SJSA1 (cell line): Measurements from ENCODE around the gene GPR65. TPM values are rescaled to one million over a fixed set of nuclear protein-coding genes. Genes with fewer than 3 reads are reported as not detected.

Experiments used
- DNase-seq, 2 experiments: peaks; one replicate each; pipeline ENCODE4 v3.0.0-alpha.2; 2015 to 2020; ENCODE audit warnings: low spot score in 2 of 2, low read depth in 1 of 2
- H3K27ac ChIP-seq: fragments of 250-450 bp; sonication (Bioruptor Pico); 2 replicates; pipeline ENCODE4 v1.5.1; 2020; ENCODE audit warnings: mild to moderate bottlenecking, moderate library complexity
- H3K27me3 ChIP-seq: fragments of 250-450 bp; sonication (Bioruptor Pico); replicated peaks from 2 replicates; pipeline ENCODE4 v1.5.1; 2020; ENCODE audit warnings: mild to moderate bottlenecking, moderate library complexity
- H3K36me3 ChIP-seq: fragments of 250-450 bp; sonication (Bioruptor Pico); 2 replicates; pipeline ENCODE4 v1.5.1; 2020; ENCODE audit warnings: mild to moderate bottlenecking
- H3K4me1 ChIP-seq: fragments of 250-450 bp; sonication (Bioruptor Pico); replicated peaks from 2 replicates; pipeline ENCODE4 v1.6.1; 2021; ENCODE audit warnings: mild to moderate bottlenecking
- H3K4me3 ChIP-seq: fragments of 250-450 bp; sonication (Bioruptor Pico); 2 replicates; pipeline ENCODE4 v1.5.1; 2020; ENCODE audit warnings: mild to moderate bottlenecking
- H3K9me3 ChIP-seq: fragments of 250-450 bp; sonication (Bioruptor Pico); replicated peaks from 2 replicates; pipeline ENCODE4 v1.5.1; 2020; ENCODE audit warnings: mild to moderate bottlenecking
- total RNA-seq: library from RNA; depleted of rRNA; stranded (reverse); fragments of >200 nt; shearing (Covaris generic); gene quantifications from 2 replicates; pipeline ENCODE4 v1.2.3, GENCODE V29; 2014

The GPR65 gene
- total RNA-seq, 1 experiment from 2014 or later: 1.9 TPM

DNA sequence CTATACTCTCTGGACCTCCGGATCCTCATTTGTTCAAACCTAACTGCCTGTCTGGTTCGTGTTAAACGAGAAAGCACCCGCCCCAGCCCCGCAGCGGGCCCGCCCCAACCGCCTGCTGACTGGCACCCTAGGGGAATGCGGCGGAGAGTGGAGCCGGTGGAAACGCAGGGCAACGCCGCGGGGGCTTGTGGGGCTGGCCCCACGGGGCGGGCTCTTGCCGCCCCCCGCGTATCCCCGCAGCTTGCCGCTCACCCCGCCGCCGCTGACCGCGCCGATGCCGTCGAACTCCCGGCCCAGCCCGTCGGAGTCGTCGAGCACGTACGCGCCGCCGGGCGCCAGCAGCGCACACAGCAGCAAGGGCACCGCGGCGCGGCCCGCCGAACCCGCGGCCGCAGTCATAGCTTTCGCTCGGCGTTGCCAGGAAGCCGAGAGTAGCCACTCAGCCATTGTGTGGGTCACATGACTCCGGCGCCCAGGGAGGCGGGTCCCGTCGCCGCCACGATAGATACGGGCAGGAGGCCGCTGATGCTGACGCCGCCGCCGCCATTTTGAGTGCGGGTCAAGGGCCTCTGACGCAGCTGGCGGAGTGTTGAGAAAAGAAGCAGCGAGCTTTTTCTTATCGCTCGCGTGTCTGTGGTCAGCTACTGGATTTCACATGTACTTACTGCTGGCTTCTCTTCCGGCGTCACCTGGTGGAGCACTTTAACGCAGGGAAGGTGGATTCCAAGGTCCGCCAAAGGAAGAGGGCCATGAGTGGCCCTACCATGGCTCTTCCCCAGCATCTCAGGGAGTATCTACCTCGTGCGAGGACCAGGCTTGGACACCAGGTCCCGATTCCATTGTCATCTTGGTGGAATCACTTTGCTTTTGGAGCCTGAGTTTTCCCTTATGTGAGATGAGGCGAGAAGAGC, 12.0 kb upstream of the GPR65 start, which contains the start of gene GALC:
TSS of gene GALC (minus strand) at position 465 of the 911 bp plus-strand sequence. CDS start at position 447, 18 bp downstream.
- H3K27ac ChIP-seq: peak within 1 kb of the TSS; percentile 76
- H3K4me3 ChIP-seq: peak within 1 kb of the TSS; percentile 79
- no peaks in the 10 kb centered on the region for H3K9me3 ChIP-seq
- H3K4me1 ChIP-seq: peaks cover 29% of the 10 kb centered on the region
- H3K36me3 ChIP-seq: no peaks in the 10 kb centered on the region
- DNase-seq: peak; percentile 73 to 89
- H3K27me3 ChIP-seq: no peaks in the 10 kb centered on the region

DNA sequence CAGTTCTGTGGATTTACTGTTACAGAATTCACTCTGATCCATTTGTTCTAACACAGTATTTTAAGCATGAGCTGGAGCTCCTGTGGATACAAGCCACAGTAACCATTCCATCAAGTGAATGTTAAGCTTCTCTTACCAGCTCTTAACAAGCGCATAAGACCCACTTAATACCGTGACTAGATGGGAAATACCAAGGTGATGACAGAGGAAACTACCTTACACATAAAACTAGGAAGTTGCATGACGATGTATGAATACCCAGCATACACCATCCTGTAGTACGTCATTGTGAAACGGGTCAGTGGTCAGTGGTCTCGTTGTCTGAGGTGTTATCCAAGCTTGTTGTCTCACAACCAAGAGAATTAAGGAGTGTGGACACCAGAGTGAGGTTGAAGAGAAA, 10.0 kb upstream of the GPR65 start:
- Histone ChIP-seq H3K4me1 (peaks cover 29% of the 10 kb centered on the region), H3K4me3 (no peak overlapping the region), H3K36me3 (no peaks in the 10 kb centered on the region), H3K27me3 (no peaks in the 10 kb centered on the region), H3K9me3 (no peaks in the 10 kb centered on the region), H3K27ac (peak overlapping the region; percentile 71)
- no peak for DNase-seq

- H3K27ac ChIP-seq: peak overlapping the region; percentile 71
- no peaks in the 10 kb centered on the region for H3K36me3 ChIP-seq
- peak in 1 of 2 experiments; percentile 49 for DNase-seq
- H3K4me3 ChIP-seq: no peak overlapping the region
- H3K4me1 ChIP-seq: peaks cover 29% of the 10 kb centered on the region
- H3K27me3 ChIP-seq: no peaks in the 10 kb centered on the region
- no peaks in the 10 kb centered on the region for H3K9me3 ChIP-seq
Observed at GRCh38 chr14:87995500-87996290, 9.2 kb upstream of the GPR65 start.

DNA sequence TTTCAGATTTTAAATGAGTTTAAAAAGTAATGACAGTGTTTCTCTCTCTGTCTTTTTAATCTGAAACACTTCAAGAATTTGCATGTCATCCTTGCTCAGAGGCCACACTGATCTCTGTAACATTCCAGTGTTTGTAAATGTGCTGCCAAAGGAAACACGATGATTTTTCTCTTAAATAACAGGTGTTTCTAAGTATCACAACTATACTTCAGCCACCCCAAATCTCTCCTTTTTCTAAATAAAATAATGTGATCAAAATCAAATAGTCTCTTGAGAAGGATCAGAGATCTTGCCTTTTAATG, 8.7 kb upstream of the GPR65 start:
- H3K4me3 ChIP-seq: no peak overlapping the region
- peaks cover 29% of the 10 kb centered on the region for H3K4me1 ChIP-seq
- H3K27me3 ChIP-seq: no peaks in the 10 kb centered on the region
- H3K27ac ChIP-seq: peak overlapping the region; percentile 71
- no peaks in the 10 kb centered on the region for H3K9me3 ChIP-seq
- no peak for DNase-seq
- no peaks in the 10 kb centered on the region for H3K36me3 ChIP-seq

- Histone ChIP-seq H3K4me3 (no peak overlapping the region), H3K27ac (no peak overlapping the region), H3K36me3 (no peaks in the 10 kb centered on the region), H3K4me1 (peaks cover 17% of the 10 kb centered on the region), H3K27me3 (no peaks in the 10 kb centered on the region), H3K9me3 (no peaks in the 10 kb centered on the region)
- no peak for DNase-seq
Observed at GRCh38 chr14:87998482-87998881, 6.5 kb upstream of the GPR65 start.

GRCh38 chr14:87999277-87999676, 5.7 kb upstream of the GPR65 start:
- Histone ChIP-seq H3K27ac (no peak overlapping the region), H3K27me3 (no peaks in the 10 kb centered on the region), H3K4me3 (no peak overlapping the region), H3K4me1 (peaks cover 16% of the 10 kb centered on the region), H3K9me3 (no peaks in the 10 kb centered on the region), H3K36me3 (no peaks in the 10 kb centered on the region)
- no peak for DNase-seq

GRCh38 chr14:88002421-88003075, 2.4 kb upstream of the GPR65 start:
- Histone ChIP-seq H3K4me3 (no peak overlapping the region), H3K27me3 (no peaks in the 10 kb centered on the region), H3K9me3 (no peaks in the 10 kb centered on the region), H3K27ac (no peak overlapping the region), H3K36me3 (no peaks in the 10 kb centered on the region), H3K4me1 (no peaks in the 10 kb centered on the region; the same call in 1 of the 2 replicates)
- DNase-seq: no peak

- no peaks in the 10 kb centered on the region for H3K27me3 ChIP-seq
- H3K4me3 ChIP-seq: no peak overlapping the region
- no peaks in the 10 kb centered on the region for H3K36me3 ChIP-seq
- H3K9me3 ChIP-seq: no peaks in the 10 kb centered on the region
- no peaks in the 10 kb centered on the region; the same call in 1 of the 2 replicates for H3K4me1 ChIP-seq
- H3K27ac ChIP-seq: no peak overlapping the region
- DNase-seq: no peak
Observed at GRCh38 chr14:88003425-88003824, 1.5 kb upstream of the GPR65 start.

DNA sequence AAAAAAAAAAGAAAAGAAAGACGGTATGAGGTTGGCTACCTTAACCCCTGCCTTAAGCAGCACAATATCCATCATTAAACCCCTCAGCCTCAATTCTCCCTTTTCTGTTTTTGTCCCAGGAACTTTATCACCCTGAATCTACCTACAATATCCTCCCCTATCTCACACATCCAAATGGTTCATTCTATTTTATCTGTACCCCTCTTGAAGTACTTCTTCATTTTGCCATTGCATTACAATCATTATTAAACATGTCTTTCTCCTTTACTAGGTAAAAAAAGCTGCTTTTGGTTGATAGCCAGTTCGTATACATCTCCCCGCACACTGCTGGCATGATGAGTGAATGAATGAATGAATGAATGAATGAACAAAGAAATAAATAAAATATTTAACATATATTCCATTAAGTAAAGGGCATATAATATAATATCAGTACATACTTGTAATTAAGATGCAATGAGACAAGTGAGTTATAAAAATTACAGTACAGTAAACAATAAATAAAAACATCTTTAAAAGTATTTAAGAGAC, 364 bp upstream of the GPR65 start:
- H3K4me3 ChIP-seq: no peak overlapping the region
- H3K27me3 ChIP-seq: no peaks in the 10 kb centered on the region
- no peaks in the 10 kb centered on the region; the same call in none of the 2 replicates for H3K4me1 ChIP-seq
- DNase-seq: no peak
- no peaks in the 10 kb centered on the region for H3K36me3 ChIP-seq
- H3K9me3 ChIP-seq: no peaks in the 10 kb centered on the region
- no peak overlapping the region for H3K27ac ChIP-seq

- Histone ChIP-seq H3K4me1 (peaks cover 14% of the 10 kb centered on the region), H3K27ac (no peak overlapping the region), H3K36me3 (no peaks in the 10 kb centered on the region), H3K9me3 (no peaks in the 10 kb centered on the region), H3K27me3 (no peaks in the 10 kb centered on the region), H3K4me3 (no peak overlapping the region)
- no peak for DNase-seq
Observed at GRCh38 chr14:88005978-88006851, 1.3 kb downstream of the GPR65 start.

GRCh38 chr14:88007608-88008007, 2.7 kb downstream of the GPR65 start:
- Histone ChIP-seq H3K27ac (no peak overlapping the region), H3K9me3 (no peaks in the 10 kb centered on the region), H3K4me1 (peaks cover 21% of the 10 kb centered on the region), H3K27me3 (no peaks in the 10 kb centered on the region), H3K36me3 (no peaks in the 10 kb centered on the region), H3K4me3 (no peak overlapping the region)
- DNase-seq: no peak

GRCh38 chr14:88008039-88008742, 3.3 kb downstream of the GPR65 start:
- H3K27ac ChIP-seq: no peak overlapping the region

More at GRCh38 chr14:88008039-88008742, 3.3 kb downstream of the GPR65 start:
- Histone ChIP-seq H3K4me1 (peaks cover 21% of the 10 kb centered on the region), H3K27me3 (no peaks in the 10 kb centered on the region), H3K9me3 (no peaks in the 10 kb centered on the region), H3K36me3 (no peaks in the 10 kb centered on the region), H3K4me3 (no peak overlapping the region)
- DNase-seq: no peak
